GM21576 (cell line): ENCODE measurements around the gene OR4C46.
"Not testable (repeated sequence)": the region's sequence is repeated elsewhere in the genome, so short reads cannot be mapped to it uniquely, and the experiment has no call there.

ENCODE experiments used
- ATAC-seq: cut with Tn5 transposase; IDR thresholded peaks from one replicate; pipeline ENCODE4 v1.9.1; 2021; ENCODE audit warnings: mild to moderate bottlenecking, moderate library complexity; ENCODE audit not compliant: unreplicated experiment

OR4C46 gene

DNA sequence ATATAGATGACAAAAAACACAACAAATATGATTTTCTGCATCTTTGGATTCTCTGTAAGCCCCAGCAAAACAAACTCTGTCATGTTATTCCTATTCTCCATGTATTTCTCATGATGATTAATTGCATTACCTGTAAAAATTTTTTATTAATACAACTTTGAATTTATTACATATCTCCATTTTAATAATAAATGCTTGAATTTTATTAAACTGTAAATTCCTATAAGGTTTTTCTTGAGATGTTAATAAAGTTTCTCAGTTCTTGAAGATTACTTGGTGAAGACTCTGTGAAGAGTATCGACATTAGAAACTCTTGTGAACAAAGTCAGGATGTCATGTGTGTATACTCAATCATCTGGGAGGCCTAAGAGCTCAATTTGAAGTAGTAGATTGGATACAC is at the start of gene OR4C46:
Gene OR4C46 (minus strand): TSS at position 101 of the 400 bp plus-strand sequence. CDS start 0 bp downstream, at position 101.
- ATAC-seq = no peak

DNA sequence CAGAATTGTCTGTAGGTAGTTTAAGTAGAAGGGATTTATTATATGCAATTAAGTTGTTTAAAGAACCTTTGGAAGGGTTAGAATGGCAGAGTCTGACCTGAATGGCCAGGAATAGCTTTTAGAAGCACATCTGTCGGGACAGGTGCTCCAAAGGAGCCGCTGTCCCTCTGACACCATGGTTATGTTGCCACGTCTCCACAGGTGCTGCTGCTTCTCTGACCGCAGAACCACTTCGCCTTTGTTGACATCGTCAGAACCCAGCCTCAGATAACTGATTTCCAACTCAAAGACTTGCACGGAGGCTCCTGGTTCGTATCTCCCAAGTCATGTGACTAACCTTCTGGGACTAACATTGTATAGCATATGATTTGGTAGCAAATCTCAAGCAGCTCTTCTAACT is 41.8 kb upstream of the OR4C46 start:
- ATAC-seq = not testable (repeated sequence)

DNA sequence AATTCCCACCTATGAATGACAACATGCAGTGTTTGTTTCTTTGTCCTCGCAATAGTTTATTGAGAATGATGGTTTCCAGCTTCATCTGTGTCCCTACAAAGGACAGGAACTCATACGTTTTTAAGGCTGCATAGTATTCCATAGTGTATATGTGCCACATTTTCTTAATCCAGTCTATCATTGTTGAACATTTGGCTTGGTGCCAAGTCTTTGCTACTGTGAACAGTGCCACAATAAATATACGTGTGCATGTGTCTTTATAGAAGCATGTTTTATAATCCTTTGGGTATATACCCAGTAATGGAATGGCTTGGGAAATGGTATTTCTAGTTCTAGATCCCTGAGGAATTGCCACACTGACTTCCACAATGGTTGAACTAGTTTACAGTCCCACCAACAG is 42.4 kb downstream of the OR4C46 start:
- not testable (repeated sequence) for ATAC-seq

DNA sequence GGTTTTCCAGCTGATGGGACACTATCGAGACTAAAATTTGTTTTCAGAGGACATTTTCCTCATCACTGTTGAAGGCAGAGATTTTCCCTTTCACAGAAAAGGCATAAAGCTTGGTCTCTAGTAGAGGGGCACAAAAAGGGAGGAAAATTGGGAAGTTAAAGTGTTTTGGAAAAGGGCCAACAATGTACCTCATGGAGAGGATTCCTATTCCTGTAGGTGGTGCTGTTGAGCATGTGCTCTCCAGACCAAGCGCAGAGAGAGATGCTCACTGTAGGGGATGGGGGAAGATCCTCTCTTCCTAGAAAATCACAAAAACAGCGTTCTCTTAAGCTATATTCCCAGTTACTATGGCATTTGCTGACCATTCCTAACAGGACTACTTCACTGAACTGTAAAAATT is 44.9 kb downstream of the OR4C46 start:
- ATAC-seq = no peak

DNA sequence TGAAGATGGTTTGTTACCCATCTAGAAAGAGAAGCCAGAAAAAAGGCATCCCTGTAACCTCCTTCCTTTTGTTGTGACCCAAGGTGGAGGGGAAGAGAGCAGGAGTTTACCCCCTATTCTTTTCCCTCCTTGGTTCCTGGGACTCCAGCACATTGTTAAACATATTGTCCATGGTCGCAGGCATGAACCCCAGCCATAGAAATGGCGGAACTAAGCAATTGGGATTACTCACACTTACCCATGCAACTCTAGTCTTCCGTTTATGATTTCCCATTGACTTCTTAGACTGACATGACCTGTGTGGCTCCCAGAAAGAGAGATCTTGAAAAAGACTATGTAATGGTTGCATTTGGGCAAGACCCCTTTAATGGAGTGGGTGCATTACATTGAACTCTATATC is 45.4 kb downstream of the OR4C46 start:
- no peak for ATAC-seq
